ENCODE data around the gene LDLRAD4.
"Not testable (repeated sequence)": the region's sequence is repeated elsewhere in the genome, so short reads cannot be mapped to it uniquely, and the experiment has no call there.

The LDLRAD4 gene

DNA sequence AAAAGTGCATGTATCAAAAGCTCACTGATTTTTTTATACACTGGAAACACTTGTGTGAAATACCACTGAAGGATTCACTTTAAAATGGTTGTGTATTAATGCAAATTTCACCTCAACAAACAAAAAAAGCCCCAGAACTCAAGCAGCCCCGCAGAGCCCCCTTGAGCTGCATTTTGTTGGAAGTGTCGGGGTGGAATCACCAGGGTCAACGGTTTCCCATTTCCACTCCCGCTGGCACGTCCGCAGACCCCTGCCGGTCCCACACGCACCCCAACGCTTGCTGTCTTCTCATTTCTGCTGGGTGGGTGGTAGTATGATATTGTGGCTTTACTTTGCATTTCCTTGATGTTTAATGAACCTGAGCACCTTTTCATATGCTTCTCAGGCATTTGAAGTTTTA is 268.1 kb downstream of the LDLRAD4 start:
- H3K9me3 ChIP-seq (ENCODE audit: severe bottlenecking): peaks cover 2% of the 10 kb centered on the region
- H3K27me3 ChIP-seq (ENCODE audit: insufficient read depth, low read depth, severe bottlenecking): no peaks in the 10 kb centered on the region
- H3K4me3 ChIP-seq (ENCODE audit: low read depth, low read length): no peak overlapping the region
- H3K36me3 ChIP-seq: no peaks in the 10 kb centered on the region
- H3K27ac ChIP-seq: no peak overlapping the region
- TF ChIP-seq, protein P1, sequence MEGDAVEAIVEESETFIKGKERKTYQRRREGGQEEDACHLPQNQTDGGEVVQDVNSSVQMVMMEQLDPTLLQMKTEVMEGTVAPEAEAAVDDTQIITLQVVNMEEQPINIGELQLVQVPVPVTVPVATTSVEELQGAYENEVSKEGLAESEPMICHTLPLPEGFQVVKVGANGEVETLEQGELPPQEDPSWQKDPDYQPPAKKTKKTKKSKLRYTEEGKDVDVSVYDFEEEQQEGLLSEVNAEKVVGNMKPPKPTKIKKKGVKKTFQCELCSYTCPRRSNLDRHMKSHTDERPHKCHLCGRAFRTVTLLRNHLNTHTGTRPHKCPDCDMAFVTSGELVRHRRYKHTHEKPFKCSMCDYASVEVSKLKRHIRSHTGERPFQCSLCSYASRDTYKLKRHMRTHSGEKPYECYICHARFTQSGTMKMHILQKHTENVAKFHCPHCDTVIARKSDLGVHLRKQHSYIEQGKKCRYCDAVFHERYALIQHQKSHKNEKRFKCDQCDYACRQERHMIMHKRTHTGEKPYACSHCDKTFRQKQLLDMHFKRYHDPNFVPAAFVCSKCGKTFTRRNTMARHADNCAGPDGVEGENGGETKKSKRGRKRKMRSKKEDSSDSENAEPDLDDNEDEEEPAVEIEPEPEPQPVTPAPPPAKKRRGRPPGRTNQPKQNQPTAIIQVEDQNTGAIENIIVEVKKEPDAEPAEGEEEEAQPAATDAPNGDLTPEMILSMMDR (IDR thresholded peaks at IDR 0.05; ENCODE audit: low read depth, low read length): no peak
- DNase-seq: no peak

DNA sequence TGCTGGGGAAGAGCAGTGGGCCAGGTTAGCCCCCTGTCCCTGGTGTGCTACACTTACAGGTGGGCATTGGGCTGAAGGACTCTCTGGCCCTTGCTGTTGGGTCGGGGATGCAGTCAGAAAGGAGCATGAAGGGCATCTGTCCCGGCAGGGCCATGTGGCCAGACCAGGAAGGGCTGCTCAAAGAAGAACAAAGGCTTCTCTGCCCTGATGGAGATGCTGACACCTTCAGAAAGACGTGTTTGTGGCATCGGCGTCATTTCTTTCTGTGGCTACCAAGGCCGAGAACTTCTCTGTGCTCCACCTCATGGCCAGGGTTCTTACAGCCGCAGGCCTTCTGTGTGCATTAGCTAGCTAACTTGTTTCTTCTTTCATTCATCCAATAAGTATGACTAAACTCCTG is 268.7 kb downstream of the LDLRAD4 start:
- DNase-seq: no peak
- H3K27me3 ChIP-seq (ENCODE audit: insufficient read depth, low read depth, severe bottlenecking): no peaks in the 10 kb centered on the region
- H3K36me3 ChIP-seq: no peaks in the 10 kb centered on the region
- H3K4me3 ChIP-seq (ENCODE audit: low read depth, low read length): no peak overlapping the region
- TF ChIP-seq, protein P1 (IDR thresholded peaks at IDR 0.05; ENCODE audit: low read depth, low read length): no peak
- no peak overlapping the region for H3K27ac ChIP-seq
- peaks cover 2% of the 10 kb centered on the region for H3K9me3 ChIP-seq (ENCODE audit: severe bottlenecking)

DNA sequence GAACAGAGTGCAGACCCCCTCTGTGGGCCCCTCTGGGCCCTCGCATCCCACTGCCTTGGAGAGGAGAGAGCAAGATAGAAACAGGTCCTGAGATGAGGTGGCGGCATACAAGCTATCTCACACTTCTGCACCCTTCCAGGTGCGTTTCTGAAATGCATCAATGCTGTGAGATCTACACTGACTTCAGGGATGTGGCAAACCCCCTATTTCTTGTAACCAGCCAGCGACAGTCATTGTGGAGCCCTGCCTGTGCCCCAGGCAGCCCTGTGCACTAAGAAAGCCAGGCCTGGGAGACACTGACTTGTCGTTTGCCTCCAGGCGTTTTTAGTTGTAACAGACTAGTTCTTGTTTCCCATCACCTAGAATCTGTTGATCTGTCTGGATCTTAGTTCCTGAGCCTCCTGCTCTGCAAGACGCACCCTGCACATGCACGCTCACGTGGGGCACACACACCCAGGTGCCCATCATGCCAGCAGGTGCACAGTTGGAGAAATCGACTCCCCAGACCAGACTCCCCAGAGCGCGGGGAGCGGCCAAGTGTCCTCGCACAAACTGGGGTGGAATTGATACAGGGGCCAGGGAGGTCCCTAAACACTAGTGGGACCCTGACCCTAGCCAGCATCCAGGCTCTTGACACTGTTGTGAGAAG is 269.8 kb downstream of the LDLRAD4 start:
- Histone ChIP-seq H3K27me3 (ENCODE audit: insufficient read depth, low read depth, severe bottlenecking) (no peaks in the 10 kb centered on the region), H3K9me3 (ENCODE audit: severe bottlenecking) (no peaks in the 10 kb centered on the region), H3K36me3 (no peaks in the 10 kb centered on the region), H3K4me3 (ENCODE audit: low read depth, low read length) (no peak overlapping the region), H3K27ac (no peak overlapping the region)
- TF ChIP-seq, protein P1 (IDR thresholded peaks at IDR 0.05; ENCODE audit: low read depth, low read length): no peak
- no peak for DNase-seq

DNA sequence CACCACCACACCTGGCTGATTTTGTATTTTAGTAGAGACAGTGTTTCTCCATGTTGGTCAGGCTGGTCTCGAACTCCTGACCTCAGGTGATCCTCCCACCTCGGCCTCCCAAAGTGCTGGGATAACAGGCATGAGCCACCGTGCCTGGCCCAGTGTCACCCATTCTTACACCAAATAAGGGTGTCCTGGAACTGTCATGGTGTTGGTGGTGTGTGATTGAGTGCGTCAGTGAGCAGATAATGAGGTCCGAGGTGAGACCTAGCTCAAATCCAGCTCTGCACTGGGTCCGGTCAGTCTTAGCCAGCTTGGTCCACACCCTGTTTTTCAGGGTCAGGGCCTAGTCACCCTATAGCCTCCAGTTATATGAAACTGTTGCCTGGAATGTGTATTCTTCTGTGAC is 270.7 kb downstream of the LDLRAD4 start:
- H3K27me3 ChIP-seq (ENCODE audit: insufficient read depth, low read depth, severe bottlenecking); DNase-seq; H3K9me3 ChIP-seq (ENCODE audit: severe bottlenecking); H3K4me3 ChIP-seq (ENCODE audit: low read depth, low read length); H3K27ac ChIP-seq; H3K36me3 ChIP-seq: not testable (repeated sequence)

DNA sequence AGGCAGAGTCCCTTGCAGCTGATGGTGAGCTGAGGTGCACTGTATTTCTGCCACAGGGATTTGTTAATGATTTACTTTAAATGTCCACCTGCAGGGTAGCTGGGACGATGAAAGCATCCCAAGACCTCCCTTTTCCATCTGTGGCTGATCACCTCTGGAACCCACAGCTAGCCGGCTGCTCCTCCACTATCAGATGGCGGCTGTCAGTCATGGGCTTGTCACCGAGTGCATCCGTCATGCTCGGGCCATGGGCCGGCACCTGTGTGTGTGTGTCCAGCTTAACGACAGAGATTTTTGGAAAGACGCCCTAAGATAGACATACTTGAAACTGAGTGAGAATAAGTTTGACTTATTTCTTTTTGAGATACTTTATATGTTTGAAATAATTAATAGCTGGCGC is 272.6 kb downstream of the LDLRAD4 start:
- no peak for DNase-seq
- Histone ChIP-seq H3K27me3 (ENCODE audit: insufficient read depth, low read depth, severe bottlenecking) (no peaks in the 10 kb centered on the region), H3K36me3 (no peaks in the 10 kb centered on the region), H3K4me3 (ENCODE audit: low read depth, low read length) (no peak overlapping the region), H3K9me3 (ENCODE audit: severe bottlenecking) (no peaks in the 10 kb centered on the region), H3K27ac (no peak overlapping the region)
- TF ChIP-seq, protein P1 (IDR thresholded peaks at IDR 0.05; ENCODE audit: low read depth, low read length): no peak

DNA sequence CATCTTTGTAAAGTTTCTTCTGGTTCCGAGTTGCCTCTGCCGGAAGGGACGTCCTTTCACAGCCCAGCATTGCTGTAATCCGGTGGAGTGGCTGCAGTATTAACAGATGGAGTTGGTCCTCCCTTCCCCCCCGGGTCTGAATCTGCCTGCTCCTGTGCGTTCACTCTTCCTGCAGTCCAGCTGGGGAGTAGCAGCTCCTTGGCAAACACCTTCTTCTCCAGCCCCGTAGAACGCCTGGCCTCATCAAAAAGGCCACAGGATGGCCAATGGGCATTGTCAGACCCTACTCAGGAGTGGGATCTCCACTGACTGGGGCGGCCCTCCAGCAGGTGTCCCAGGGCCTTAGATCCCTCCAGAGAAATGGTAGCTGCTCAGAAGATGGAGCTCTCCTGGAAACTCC is 273.8 kb downstream of the LDLRAD4 start:
- peak; percentile 88 for DNase-seq
- TF ChIP-seq, protein P1 (IDR thresholded peaks at IDR 0.05; ENCODE audit: low read depth, low read length): peak; percentile 28
- H3K27ac ChIP-seq: peak overlapping the region; percentile 55
- no peaks in the 10 kb centered on the region for H3K9me3 ChIP-seq (ENCODE audit: severe bottlenecking)
- no peaks in the 10 kb centered on the region for H3K36me3 ChIP-seq
- H3K27me3 ChIP-seq (ENCODE audit: insufficient read depth, low read depth, severe bottlenecking): no peaks in the 10 kb centered on the region
- H3K4me3 ChIP-seq (ENCODE audit: low read depth, low read length): no peak overlapping the region

Measured in WERI-Rb-1 (cell line).